Measurements from ENCODE around the gene AOC1.
"Not testable (repeated sequence)": the region's sequence is repeated elsewhere in the genome, so short reads cannot be mapped to it uniquely, and the experiment has no call there.

AOC1 gene

GRCh38 chr7:150852371-150852905, at the start of gene AOC1:
TSS of gene AOC1 (plus strand) at chr7:150852517. CDS start at chr7:150856471, 3,954 bp downstream.
- Histone ChIP-seq H3K27me3 (ENCODE audit: low read depth) (peaks cover 20% of the 10 kb centered on the region), H3K4me1 (no peaks in the 10 kb centered on the region), H3K9me3 (no peaks in the 10 kb centered on the region), H3K4me3 (no peak within 1 kb of the TSS), H3K36me3 (replicated peaks) (no peaks in the 10 kb centered on the region)
- DNase-seq (ENCODE audit: low spot score in 2 of 2) = no peak
- in situ Hi-C loops (cut with MboI; ENCODE audit: low sequenced_read_pairs) = no loop called here

- Histone ChIP-seq H3K4me3 (no peak overlapping the region), H3K9me3 (no peaks in the 10 kb centered on the region), H3K27me3 (ENCODE audit: low read depth) (no peaks in the 10 kb centered on the region), H3K4me1 (no peaks in the 10 kb centered on the region), H3K36me3 (replicated peaks) (no peaks in the 10 kb centered on the region)
- DNase-seq (ENCODE audit: low spot score in 2 of 2) = no peak
- in situ Hi-C loops (cut with MboI; ENCODE audit: low sequenced_read_pairs) = no loop called here
Measured at GRCh38 chr7:150803161-150803860, 49.0 kb upstream of the AOC1 start.

GRCh38 chr7:150804802-150805201, 47.5 kb upstream of the AOC1 start:
- H3K27me3 ChIP-seq (ENCODE audit: low read depth) = no peaks in the 10 kb centered on the region
- no peak overlapping the region for H3K4me3 ChIP-seq
- in situ Hi-C loops (cut with MboI; ENCODE audit: low sequenced_read_pairs) = no loop called here
- H3K9me3 ChIP-seq = no peaks in the 10 kb centered on the region
- no peak for DNase-seq (ENCODE audit: low spot score in 2 of 2)
- H3K36me3 ChIP-seq (replicated peaks) = no peaks in the 10 kb centered on the region
- no peaks in the 10 kb centered on the region for H3K4me1 ChIP-seq

- H3K4me1 ChIP-seq = no peaks in the 10 kb centered on the region
- no peak overlapping the region for H3K4me3 ChIP-seq
- no peaks in the 10 kb centered on the region for H3K36me3 ChIP-seq (replicated peaks)
- in situ Hi-C loops (cut with MboI; ENCODE audit: low sequenced_read_pairs) = no loop called here
- H3K9me3 ChIP-seq = no peaks in the 10 kb centered on the region
- no peaks in the 10 kb centered on the region for H3K27me3 ChIP-seq (ENCODE audit: low read depth)
- no peak for DNase-seq (ENCODE audit: low spot score in 2 of 2)
Measured at GRCh38 chr7:150805864-150806263, 46.5 kb upstream of the AOC1 start.

- H3K4me3 ChIP-seq = no peak overlapping the region
- no peak for DNase-seq (ENCODE audit: low spot score in 2 of 2)
- no peaks in the 10 kb centered on the region for H3K27me3 ChIP-seq (ENCODE audit: low read depth)
- no peaks in the 10 kb centered on the region for H3K9me3 ChIP-seq
- in situ Hi-C loops (cut with MboI; ENCODE audit: low sequenced_read_pairs) = no loop called here
- no peaks in the 10 kb centered on the region for H3K36me3 ChIP-seq (replicated peaks)
- no peaks in the 10 kb centered on the region for H3K4me1 ChIP-seq
Measured at GRCh38 chr7:150806454-150806853, 45.9 kb upstream of the AOC1 start.

GRCh38 chr7:150806863-150807262, 45.5 kb upstream of the AOC1 start:
- Histone ChIP-seq H3K27me3 (ENCODE audit: low read depth) (no peaks in the 10 kb centered on the region), H3K4me1 (no peaks in the 10 kb centered on the region), H3K36me3 (replicated peaks) (no peaks in the 10 kb centered on the region), H3K9me3 (no peaks in the 10 kb centered on the region), H3K4me3 (no peak overlapping the region)
- in situ Hi-C loops (cut with MboI; ENCODE audit: low sequenced_read_pairs) = no loop called here
- no peak for DNase-seq (ENCODE audit: low spot score in 2 of 2)

- H3K4me1 ChIP-seq; H3K36me3 ChIP-seq (replicated peaks); DNase-seq (ENCODE audit: low spot score in 2 of 2); H3K27me3 ChIP-seq (ENCODE audit: low read depth); H3K4me3 ChIP-seq; in situ Hi-C loops (cut with MboI; ENCODE audit: low sequenced_read_pairs); H3K9me3 ChIP-seq: not testable (repeated sequence)
Measured at GRCh38 chr7:150807616-150808438, 44.5 kb upstream of the AOC1 start.

- no peak for DNase-seq (ENCODE audit: low spot score in 2 of 2)
- no peaks in the 10 kb centered on the region for H3K4me1 ChIP-seq
- no peaks in the 10 kb centered on the region for H3K9me3 ChIP-seq
- in situ Hi-C loops (cut with MboI; ENCODE audit: low sequenced_read_pairs) = no loop called here
- H3K4me3 ChIP-seq = no peak overlapping the region
- H3K27me3 ChIP-seq (ENCODE audit: low read depth) = 0 out of 2 replicates have a peak, but pooled peaks cover 7% of the 10 kb centered on the region
- no peaks in the 10 kb centered on the region for H3K36me3 ChIP-seq (replicated peaks)
Measured at GRCh38 chr7:150814328-150815001, 37.9 kb upstream of the AOC1 start.

- DNase-seq (ENCODE audit: low spot score in 2 of 2) = no peak
- no peaks in the 10 kb centered on the region for H3K9me3 ChIP-seq
- H3K27me3 ChIP-seq (ENCODE audit: low read depth) = 0 out of 2 replicates have a peak, but pooled peaks cover 7% of the 10 kb centered on the region
- H3K36me3 ChIP-seq (replicated peaks) = no peaks in the 10 kb centered on the region
- no peak overlapping the region for H3K4me3 ChIP-seq
- in situ Hi-C loops (cut with MboI; ENCODE audit: low sequenced_read_pairs) = no loop called here
- H3K4me1 ChIP-seq = no peaks in the 10 kb centered on the region
Measured at GRCh38 chr7:150818971-150819370, 33.3 kb upstream of the AOC1 start.

- no peak overlapping the region for H3K4me3 ChIP-seq
- no peaks in the 10 kb centered on the region for H3K4me1 ChIP-seq
- H3K9me3 ChIP-seq = no peaks in the 10 kb centered on the region
- 0 out of 2 replicates have a peak, but pooled peaks cover 7% of the 10 kb centered on the region for H3K27me3 ChIP-seq (ENCODE audit: low read depth)
- DNase-seq (ENCODE audit: low spot score in 2 of 2) = no peak
- in situ Hi-C loops (cut with MboI; ENCODE audit: low sequenced_read_pairs) = no loop called here
- no peaks in the 10 kb centered on the region for H3K36me3 ChIP-seq (replicated peaks)
Measured at GRCh38 chr7:150820148-150820547, 32.2 kb upstream of the AOC1 start.

GRCh38 chr7:150820578-150821198, 31.6 kb upstream of the AOC1 start:
- no peak overlapping the region for H3K4me3 ChIP-seq
- no peak for DNase-seq (ENCODE audit: low spot score in 2 of 2)
- 0 out of 2 replicates have a peak, but pooled peaks cover 7% of the 10 kb centered on the region for H3K27me3 ChIP-seq (ENCODE audit: low read depth)
- no peaks in the 10 kb centered on the region for H3K9me3 ChIP-seq
- in situ Hi-C loops (cut with MboI; ENCODE audit: low sequenced_read_pairs) = no loop called here
- H3K4me1 ChIP-seq = no peaks in the 10 kb centered on the region
- H3K36me3 ChIP-seq (replicated peaks) = no peaks in the 10 kb centered on the region

GRCh38 chr7:150823043-150823442, 29.3 kb upstream of the AOC1 start:
- Histone ChIP-seq H3K4me3 (no peak overlapping the region), H3K36me3 (replicated peaks) (no peaks in the 10 kb centered on the region), H3K9me3 (no peaks in the 10 kb centered on the region), H3K27me3 (ENCODE audit: low read depth) (peaks cover 7% of the 10 kb centered on the region; the same call in 1 of the 2 replicates), H3K4me1 (no peaks in the 10 kb centered on the region)
- DNase-seq (ENCODE audit: low spot score in 2 of 2) = no peak
- in situ Hi-C loops (cut with MboI; ENCODE audit: low sequenced_read_pairs) = no loop called here

GRCh38 chr7:150823484-150824126, 28.7 kb upstream of the AOC1 start:
- H3K4me3 ChIP-seq = no peak overlapping the region
- no peak for DNase-seq (ENCODE audit: low spot score in 2 of 2)
- H3K4me1 ChIP-seq = no peaks in the 10 kb centered on the region
- no peaks in the 10 kb centered on the region for H3K9me3 ChIP-seq
- no peaks in the 10 kb centered on the region for H3K36me3 ChIP-seq (replicated peaks)
- in situ Hi-C loops (cut with MboI; ENCODE audit: low sequenced_read_pairs) = no loop called here
- peaks cover 7% of the 10 kb centered on the region; the same call in 1 of the 2 replicates for H3K27me3 ChIP-seq (ENCODE audit: low read depth)
